ENCODE results near the gene DUSP15.
"Not testable (repeated sequence)": the region's sequence is repeated elsewhere in the genome, so short reads cannot be mapped to it uniquely, and the experiment has no call there.

DUSP15 gene

DNA sequence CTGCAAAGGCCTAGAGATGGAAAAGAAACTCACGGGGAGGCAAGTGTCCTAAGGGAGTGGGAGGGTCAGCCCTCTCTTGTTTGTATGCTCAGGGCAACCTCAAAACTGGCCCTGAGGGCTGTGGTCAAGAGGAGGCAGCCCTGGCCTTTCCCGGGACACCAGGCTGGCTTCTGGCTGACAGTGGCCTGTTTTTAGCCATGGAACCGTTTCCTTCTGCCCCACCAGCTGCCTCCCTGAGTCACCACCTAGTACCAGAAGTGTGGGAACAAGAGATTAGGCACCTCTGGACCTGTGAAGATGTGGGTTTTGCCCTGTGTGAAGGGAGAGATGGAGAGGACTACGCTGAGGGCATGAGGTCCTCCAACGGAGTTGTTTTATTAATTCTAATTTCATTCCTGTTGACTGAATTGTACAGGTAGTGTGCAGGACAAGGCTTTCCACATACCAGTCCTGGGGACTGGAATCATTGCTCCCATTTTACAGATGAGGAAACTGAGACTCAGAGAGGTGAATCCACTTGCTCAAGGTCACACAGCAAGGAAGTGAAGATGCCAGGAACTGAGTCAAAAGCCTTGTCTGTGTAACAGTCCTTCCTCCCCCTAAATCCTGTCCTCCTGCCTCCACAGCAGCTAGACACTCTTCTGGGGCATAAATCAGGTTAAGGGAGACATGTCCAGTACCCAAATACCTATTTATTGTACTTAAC is 30.4 kb downstream of the DUSP15 start:
- DNase-seq (ENCODE audit: low read depth) = peak; percentile 55

DNA sequence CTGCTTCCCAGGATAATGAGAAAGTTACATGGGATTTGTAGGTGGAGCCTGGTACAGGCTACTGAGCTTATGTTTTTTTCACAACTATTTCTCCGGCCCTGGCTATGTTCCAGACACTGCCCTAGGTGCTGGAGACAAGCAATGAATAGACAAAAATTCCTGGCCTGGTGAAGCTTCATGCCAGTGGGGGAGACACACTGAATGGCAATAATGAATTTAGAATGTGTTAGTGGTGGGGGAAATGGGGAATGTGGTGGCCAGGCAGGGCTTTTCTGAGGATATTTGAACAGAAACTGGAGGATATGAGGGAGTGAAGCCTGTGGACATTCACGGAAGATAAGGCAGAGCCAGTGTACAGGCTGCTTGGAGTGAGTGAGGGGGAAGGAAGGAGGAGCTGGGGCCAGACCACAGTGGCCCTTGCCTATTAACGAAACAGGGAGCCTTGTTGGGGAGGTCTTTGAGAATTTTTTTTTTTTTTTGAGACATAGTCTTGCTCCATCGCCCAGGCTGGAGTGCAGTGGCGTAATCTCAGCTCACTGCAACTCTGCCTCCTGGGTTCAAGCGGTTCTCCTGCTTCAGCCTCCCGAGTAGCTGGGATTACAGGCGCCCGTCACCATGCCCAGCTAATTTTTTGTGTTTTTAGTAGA is 31.6 kb downstream of the DUSP15 start:
- DNase-seq (ENCODE audit: low read depth) = peak; percentile 53

GRCh38 chr20:31837896-31838397 is 32.4 kb downstream of the DUSP15 start:
- peak; percentile 79 for DNase-seq (ENCODE audit: low read depth)

DNA sequence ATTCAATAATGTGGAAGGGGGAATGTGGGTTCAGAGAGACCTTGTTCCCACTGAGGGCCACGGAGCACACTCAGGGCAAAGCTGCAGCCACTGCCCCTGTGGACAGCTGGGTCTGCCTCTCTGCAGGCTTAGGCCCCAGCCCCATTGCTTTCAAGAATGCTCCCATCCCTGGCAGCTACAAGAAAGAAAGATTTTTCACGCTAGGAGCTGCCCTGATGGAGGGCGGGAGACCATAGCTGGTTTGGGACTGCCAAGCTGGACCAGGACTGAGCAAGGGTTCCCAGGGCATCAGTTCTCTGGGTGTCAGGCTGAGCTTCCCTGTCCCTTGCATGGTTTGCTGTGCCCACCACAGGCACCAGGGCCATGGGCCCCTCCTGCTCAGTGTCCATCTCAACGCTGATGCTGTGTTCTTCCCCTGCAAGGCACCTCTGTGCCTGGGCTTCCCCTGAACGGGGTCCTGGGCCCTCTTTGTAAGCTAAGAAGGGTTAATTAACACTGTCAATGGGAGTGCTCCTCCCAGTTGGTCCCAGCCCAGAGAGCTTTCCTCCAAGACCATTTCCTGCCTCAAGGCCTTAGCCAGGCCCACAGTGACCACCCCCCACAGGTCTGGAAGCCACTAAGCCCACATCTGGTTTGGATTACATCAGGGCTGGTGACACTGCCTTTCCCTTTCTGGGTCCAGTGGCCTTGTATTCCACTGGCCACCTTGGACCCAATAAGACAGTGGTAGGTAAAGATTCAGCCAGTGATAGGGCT is 33.3 kb downstream of the DUSP15 start:
- peak; percentile 79 for DNase-seq (ENCODE audit: low read depth)

DNA sequence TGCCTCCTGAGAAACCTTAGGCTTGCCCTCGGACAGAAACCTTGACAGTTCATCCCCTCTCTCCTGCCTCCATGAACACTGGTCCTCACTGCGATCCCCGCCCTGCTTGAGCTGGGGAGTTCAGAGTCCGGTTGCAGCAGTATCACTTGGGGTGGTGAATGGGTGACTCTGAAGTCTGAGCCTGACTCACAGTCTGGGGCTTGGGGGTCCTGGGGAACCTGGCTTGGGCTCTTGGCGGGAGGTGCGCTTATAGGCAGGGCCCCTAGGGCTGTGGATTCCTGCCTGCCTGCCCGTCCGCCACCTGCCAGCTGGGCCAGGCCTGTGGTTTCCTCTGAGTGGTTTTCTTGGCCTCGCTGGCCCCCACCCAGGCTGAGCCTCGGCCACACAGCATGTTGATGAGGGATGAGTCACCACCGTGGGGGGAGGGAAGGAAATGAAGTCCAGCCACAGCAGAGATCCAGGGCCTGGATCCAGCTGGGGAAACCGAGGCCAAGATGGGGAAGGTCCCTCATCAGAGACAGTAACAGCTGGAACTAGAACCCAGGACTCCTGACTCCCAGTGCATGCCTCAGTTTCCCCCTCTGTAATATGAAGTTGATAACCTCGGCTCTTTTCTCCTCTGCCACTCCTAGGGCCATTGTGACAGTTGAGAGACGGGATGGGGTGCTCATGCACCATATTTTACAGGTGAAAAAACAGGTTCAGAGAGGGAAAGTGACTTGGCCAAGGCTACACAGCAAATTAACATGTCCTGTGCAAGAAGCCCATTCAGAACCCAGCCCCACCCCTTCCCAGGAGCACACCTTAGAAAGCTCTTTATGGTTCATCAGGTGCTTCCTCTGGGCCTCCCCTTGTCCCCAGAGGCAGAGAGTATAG is 34.1 kb downstream of the DUSP15 start:
- DNase-seq (ENCODE audit: low read depth) = peak; percentile 95

DNA sequence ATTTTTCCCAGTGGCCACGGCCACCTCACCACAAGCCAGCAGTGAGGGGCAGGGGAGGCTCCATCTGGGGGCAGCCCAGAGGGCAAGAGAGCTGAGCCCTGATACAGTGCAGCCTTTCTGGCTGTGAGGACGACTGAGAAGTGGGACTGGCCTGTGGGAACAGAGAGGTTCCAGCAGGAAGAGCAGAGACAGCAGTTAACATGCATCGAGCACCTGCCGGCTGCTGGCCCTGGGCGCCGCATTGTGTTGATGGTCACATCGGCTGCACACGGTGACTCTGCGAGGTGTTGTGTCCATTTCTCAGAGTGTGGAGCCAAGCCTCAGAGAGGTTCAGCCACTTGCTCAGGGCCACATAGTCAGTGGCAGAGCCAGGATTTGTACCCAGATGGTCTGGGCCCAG is 34.8 kb downstream of the DUSP15 start:
- no peak for DNase-seq (ENCODE audit: low read depth)

DNA sequence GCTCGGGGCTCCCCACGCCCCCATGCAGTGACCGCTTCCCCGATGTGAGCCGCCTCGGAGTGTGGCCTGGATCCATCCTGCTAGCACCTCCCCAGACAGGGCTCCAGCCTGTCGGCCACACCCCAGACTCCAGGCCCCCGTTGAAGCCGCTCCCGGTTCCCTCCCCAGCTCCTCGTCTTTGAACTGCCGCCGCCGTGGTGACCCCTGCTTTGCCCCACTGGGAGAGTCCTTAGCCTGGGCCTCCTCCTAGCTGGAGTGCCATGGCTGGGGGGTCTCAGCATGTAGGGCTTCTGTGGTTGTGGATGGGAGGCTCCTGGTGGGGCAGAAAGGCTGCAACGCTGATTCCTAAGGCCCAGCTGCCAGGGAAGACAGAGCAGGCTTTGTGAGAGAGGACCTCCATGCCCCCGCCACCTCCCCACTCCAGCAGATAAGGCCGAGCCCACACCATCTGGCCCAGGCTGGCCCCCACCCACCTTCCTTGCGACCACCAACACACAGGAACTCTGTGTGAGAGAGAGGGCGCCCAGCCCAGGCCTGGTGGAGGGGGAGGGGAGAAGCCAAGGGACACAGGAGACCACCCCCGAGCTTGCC is 36.3 kb downstream of the DUSP15 start:
- DNase-seq (ENCODE audit: low read depth) = no peak

- DNase-seq (ENCODE audit: low read depth) = peak; percentile 50
These were observed 37.0 kb downstream of the DUSP15 start for GRCh38 chr20:31833130-31833930.

DNA sequence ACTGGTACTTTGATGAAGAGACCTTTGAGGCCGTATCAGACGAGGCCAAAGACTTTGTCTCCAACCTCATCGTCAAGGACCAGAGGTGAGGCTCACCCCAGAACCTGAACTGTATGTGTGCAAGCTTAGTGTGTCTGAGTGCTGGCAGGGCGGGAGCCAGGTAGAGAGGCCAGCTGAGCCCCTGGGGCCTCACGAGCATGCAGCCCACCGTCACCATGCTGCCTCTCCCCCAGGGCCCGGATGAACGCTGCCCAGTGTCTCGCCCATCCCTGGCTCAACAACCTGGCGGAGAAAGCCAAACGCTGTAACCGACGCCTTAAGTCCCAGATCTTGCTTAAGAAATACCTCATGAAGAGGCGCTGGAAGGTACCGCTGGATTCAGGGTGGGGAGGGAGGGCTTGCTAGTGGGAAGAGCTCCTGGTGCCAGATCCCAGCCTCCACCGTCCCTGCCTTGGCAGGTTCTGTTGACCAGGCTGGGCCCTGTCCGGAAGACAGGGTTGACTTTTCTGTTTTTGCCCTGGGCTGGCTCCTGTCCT is 38.5 kb downstream of the DUSP15 start:
- no peak for DNase-seq (ENCODE audit: low read depth)

DNA sequence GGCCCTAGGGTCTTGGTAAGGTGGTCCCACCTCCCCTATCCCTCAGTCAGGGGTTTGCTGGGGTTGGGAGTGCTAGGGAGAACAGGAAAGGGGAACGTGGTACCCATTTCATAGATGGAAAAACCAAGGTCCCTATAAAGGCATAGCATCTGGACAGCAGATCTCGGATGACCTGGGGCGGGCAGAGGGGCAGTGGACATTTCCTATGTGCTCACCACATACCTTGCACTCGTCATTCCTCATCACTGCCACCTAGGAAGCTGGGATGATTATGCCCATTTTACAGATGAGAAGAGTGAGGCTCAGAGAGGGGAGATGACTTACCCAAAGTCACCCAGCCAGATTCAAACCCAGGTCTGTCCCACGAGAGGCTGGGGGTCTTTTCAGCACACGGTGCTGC is 39.1 kb downstream of the DUSP15 start:
- DNase-seq (ENCODE audit: low read depth) = no peak

DNA sequence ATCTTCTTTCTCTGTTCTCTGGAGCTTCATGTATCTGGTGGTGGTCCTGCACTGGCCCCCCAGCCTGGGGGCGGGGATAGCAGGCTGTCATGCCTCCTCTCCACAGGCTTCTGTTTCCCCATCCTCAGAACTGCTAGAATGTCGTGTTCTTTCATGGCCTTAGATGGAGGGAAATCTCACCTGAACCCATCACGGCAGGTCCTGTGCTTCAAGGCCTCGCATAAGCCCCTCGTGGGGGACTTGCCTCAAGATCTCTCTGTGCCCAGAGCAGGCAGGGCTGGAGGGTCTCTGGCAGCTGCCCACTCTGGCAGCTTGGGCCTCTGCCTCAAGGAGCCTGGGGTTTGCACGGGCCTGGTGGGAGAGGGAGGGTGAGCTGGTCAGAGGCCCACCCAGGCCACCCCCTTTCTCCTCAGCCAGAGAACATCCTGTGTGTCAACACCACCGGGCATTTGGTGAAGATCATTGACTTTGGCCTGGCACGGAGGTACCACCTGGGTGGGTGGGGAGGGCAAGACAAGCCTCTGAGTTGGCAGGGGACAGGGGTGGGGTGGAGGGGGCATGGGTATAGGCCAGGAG is 39.8 kb downstream of the DUSP15 start:
- no peak for DNase-seq (ENCODE audit: low read depth)

GRCh38 chr20:31829731-31830130 is 40.6 kb downstream of the DUSP15 start:
- no peak for DNase-seq (ENCODE audit: low read depth)

DNA sequence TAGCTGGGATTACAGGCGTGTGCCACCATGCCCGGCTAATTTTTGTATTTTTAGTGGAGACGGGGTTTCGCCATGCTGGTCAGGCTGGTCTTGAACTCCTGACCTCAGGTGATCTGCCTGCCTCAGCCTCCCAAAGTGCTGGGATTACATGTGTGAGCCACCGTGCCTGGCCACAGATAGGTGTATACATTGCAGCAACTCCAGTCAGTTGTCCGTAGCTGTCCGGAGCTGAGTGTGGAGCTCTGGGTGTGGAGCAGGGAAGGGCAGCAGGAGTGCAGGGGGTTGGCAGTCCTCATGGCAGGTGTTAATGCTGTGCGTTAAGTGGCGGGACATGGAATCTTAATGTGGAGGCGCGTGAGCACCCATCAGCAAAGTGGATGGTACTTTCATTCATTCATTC is 42.3 kb downstream of the DUSP15 start:
- DNase-seq (ENCODE audit: low read depth) = not testable (repeated sequence)

GRCh38 chr20:31827059-31827458 is 43.3 kb downstream of the DUSP15 start:
- DNase-seq (ENCODE audit: low read depth) = no peak

- no peak for DNase-seq (ENCODE audit: low read depth)
These were observed 44.3 kb downstream of the DUSP15 start for GRCh38 chr20:31826074-31826473.

GRCh38 chr20:31824554-31825313 is 45.6 kb downstream of the DUSP15 start:
- DNase-seq (ENCODE audit: low read depth) = no peak

DNA sequence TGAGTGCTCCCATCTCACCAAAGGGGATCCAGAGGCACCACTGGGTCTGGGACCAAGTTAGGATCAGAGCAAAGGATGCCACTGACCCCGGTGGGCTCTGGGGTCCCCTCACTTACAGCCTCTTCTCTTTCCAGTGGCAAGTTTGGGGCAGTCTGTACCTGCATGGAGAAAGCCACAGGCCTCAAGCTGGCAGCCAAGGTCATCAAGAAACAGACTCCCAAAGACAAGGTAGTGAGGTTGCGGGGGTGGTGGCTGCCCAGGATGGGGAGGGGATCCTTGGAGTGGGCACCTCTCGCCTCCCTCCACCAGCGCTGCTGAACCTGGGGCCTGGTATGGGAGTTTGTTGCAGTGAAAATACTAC is 46.2 kb downstream of the DUSP15 start:
- DNase-seq (ENCODE audit: low read depth) = no peak

DNA sequence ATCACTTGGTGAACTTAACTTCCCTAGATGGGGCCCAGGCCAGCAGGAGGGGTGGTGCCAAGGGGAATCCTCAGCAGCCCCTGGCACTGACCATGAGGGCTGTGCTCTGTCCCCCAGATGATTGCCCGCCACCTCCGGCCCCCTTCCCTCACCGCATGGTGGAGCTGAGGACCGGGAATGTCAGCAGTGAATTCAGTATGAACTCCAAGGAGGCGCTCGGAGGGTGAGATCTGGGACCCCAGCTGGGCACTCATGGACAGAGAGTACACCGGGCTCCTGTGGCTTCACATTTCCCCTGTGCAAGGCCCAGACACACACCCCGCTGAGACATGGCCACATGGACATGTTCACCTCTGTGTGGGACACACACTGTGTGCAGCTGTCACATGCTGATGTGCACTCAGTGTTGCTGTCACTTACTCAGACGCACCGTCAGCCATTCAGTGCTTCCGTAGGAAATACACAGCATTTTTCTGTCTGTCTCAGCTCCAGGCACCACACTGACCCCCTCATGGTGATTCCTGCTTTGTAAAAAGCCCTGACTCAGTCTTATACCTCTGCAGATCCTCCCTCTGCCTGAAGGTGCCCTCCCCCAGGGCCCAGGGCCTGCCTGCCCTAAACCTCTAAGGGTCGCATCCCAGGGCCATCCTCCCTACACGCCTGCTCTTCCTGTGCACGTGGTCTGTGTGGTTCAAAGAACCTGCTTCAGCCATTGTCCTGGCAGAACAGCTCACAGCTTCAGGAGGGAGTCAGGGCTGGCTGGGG is 46.8 kb downstream of the DUSP15 start:
- peak; percentile 31 for DNase-seq (ENCODE audit: low read depth)
